Nephron progenitor cell (in vitro differentiated cells): ENCODE results near the gene RAI1.
A peak's percentile ranks its signal among the peaks of the same experiment; 100 is the strongest.

ENCODE experiments used
- DNase-seq: peaks from one replicate; pipeline ENCODE4 v3.0.0; 2021
- H3K27ac Mint-ChIP-seq: 2 replicates; pipeline ENCODE4 v1.8.0; 2021; ENCODE audit warnings: mild to moderate bottlenecking, moderate library complexity, mixed read lengths
- H3K27me3 Mint-ChIP-seq: 2 replicates; pipeline ENCODE4 v1.8.0; 2021; ENCODE audit warnings: mild to moderate bottlenecking, low read depth, mixed read lengths; ENCODE audit not compliant: poor library complexity
- H3K36me3 Mint-ChIP-seq: 2 replicates; pipeline ENCODE4 v1.8.0; 2021; ENCODE audit warnings: low read depth, mixed read lengths
- H3K4me1 Mint-ChIP-seq: 2 replicates; pipeline ENCODE4 v1.8.0; 2021; ENCODE audit warnings: mixed read lengths
- H3K4me3 Mint-ChIP-seq: 2 replicates; pipeline ENCODE4 v1.8.0; 2021; ENCODE audit warnings: mild to moderate bottlenecking, moderate library complexity, mixed read lengths
- H3K9me3 Mint-ChIP-seq: 2 replicates; pipeline ENCODE4 v1.8.0; 2021; ENCODE audit warnings: mild to moderate bottlenecking, moderate library complexity, mixed read lengths
- CTCF ChIP-seq: fragments of 200-600 bp; sonication (generic); IDR thresholded peaks from 2 replicates; pipeline ENCODE4 v1.5.0; 2021; ENCODE audit warnings: antibody characterized with exemption

Gene RAI1

GRCh38 chr17:17788967-17789366 is 107.7 kb downstream of the RAI1 start:
- peaks cover 99% of the 10 kb centered on the region for H3K4me1 Mint-ChIP-seq
- no peak for TF ChIP-seq CTCF
- no peak overlapping the region for H3K4me3 Mint-ChIP-seq
- no peak for DNase-seq
- peaks cover 7% of the 10 kb centered on the region for H3K36me3 Mint-ChIP-seq
- H3K9me3 Mint-ChIP-seq = no peaks in the 10 kb centered on the region
- no peak overlapping the region for H3K27ac Mint-ChIP-seq
- H3K27me3 Mint-ChIP-seq = peaks cover 9% of the 10 kb centered on the region

GRCh38 chr17:17789410-17789809 is 108.2 kb downstream of the RAI1 start:
- H3K4me3 Mint-ChIP-seq = peak overlapping the region; percentile 53
- H3K27me3 Mint-ChIP-seq = peaks cover 9% of the 10 kb centered on the region
- no peak for TF ChIP-seq CTCF
- H3K9me3 Mint-ChIP-seq = no peaks in the 10 kb centered on the region
- no peak overlapping the region for H3K27ac Mint-ChIP-seq
- DNase-seq = no peak
- peaks cover 96% of the 10 kb centered on the region for H3K4me1 Mint-ChIP-seq
- peaks cover 9% of the 10 kb centered on the region for H3K36me3 Mint-ChIP-seq

- H3K4me3 Mint-ChIP-seq = peak overlapping the region; percentile 53
- H3K4me1 Mint-ChIP-seq = peaks cover 90% of the 10 kb centered on the region
- peaks cover 9% of the 10 kb centered on the region for H3K36me3 Mint-ChIP-seq
- no peaks in the 10 kb centered on the region for H3K9me3 Mint-ChIP-seq
- TF ChIP-seq CTCF = no peak
- DNase-seq = no peak
- peaks cover 9% of the 10 kb centered on the region for H3K27me3 Mint-ChIP-seq
- no peak overlapping the region for H3K27ac Mint-ChIP-seq
These were observed 108.8 kb downstream of the RAI1 start for GRCh38 chr17:17789828-17790636.

GRCh38 chr17:17790637-17791464 is 109.6 kb downstream of the RAI1 start:
- no peak for DNase-seq
- Mint-ChIP-seq H3K4me3 (peak overlapping the region; percentile 30), H3K36me3 (peaks cover 9% of the 10 kb centered on the region), H3K27me3 (peaks cover 9% of the 10 kb centered on the region), H3K9me3 (no peaks in the 10 kb centered on the region), H3K4me1 (peaks cover 81% of the 10 kb centered on the region), H3K27ac (no peak overlapping the region)
- TF ChIP-seq CTCF = no peak

GRCh38 chr17:17792037-17792550 is 110.8 kb downstream of the RAI1 start:
- TF ChIP-seq CTCF = no peak
- no peaks in the 10 kb centered on the region for H3K9me3 Mint-ChIP-seq
- H3K4me3 Mint-ChIP-seq = peak overlapping the region; percentile 48
- H3K27ac Mint-ChIP-seq = no peak overlapping the region
- H3K4me1 Mint-ChIP-seq = peaks cover 69% of the 10 kb centered on the region
- peaks cover 9% of the 10 kb centered on the region for H3K27me3 Mint-ChIP-seq
- H3K36me3 Mint-ChIP-seq = peaks cover 9% of the 10 kb centered on the region
- DNase-seq = no peak
